CD4-positive, alpha-beta T cell treated with Interleukin-4 for 1 hour (primary cell): Measurements from ENCODE around the gene FZD1.

Experiments
- DNase-seq, 2 donors: peaks; one replicate each; pipeline ENCODE4 v3.0.0-alpha.2; 2020 to 2022

FZD1 gene

GRCh38 chr7:91265693-91266066 lies 1.4 kb downstream of the FZD1 start:
- no peak for DNase-seq

- DNase-seq: no peak
Measured at GRCh38 chr7:91266067-91266688, 1.9 kb downstream of the FZD1 start.

- DNase-seq: no peak
Measured at GRCh38 chr7:91266689-91267090, 2.5 kb downstream of the FZD1 start.

- no peak for DNase-seq
Measured at GRCh38 chr7:91267171-91267955, 3.1 kb downstream of the FZD1 start.

GRCh38 chr7:91270372-91270771 lies 6.1 kb downstream of the FZD1 start:
- no peak for DNase-seq

GRCh38 chr7:91276909-91277308 lies 12.7 kb downstream of the FZD1 start:
- no peak for DNase-seq

GRCh38 chr7:91280185-91280584 lies 16.0 kb downstream of the FZD1 start:
- no peak for DNase-seq

- no peak for DNase-seq
Measured at GRCh38 chr7:91280604-91281003, 16.4 kb downstream of the FZD1 start.

- no peak for DNase-seq
Measured at GRCh38 chr7:91285696-91286355, 21.6 kb downstream of the FZD1 start.

- no peak for DNase-seq
Measured at GRCh38 chr7:91286432-91286831, 22.2 kb downstream of the FZD1 start.

- DNase-seq: no peak
Measured at GRCh38 chr7:91287371-91288084, 23.3 kb downstream of the FZD1 start.

- no peak for DNase-seq
Measured at GRCh38 chr7:91288208-91288824, 24.1 kb downstream of the FZD1 start.

- no peak for DNase-seq
Measured at GRCh38 chr7:91289633-91290254, 25.5 kb downstream of the FZD1 start.

GRCh38 chr7:91291302-91291701 lies 27.1 kb downstream of the FZD1 start:
- DNase-seq: no peak

- DNase-seq: no peak
Measured at GRCh38 chr7:91291902-91292301, 27.7 kb downstream of the FZD1 start.

- no peak for DNase-seq
Measured at GRCh38 chr7:91292506-91292905, 28.3 kb downstream of the FZD1 start.

- DNase-seq: no peak
Measured at GRCh38 chr7:91293136-91293535, 28.9 kb downstream of the FZD1 start.

GRCh38 chr7:91293840-91294239 lies 29.6 kb downstream of the FZD1 start:
- DNase-seq: no peak

GRCh38 chr7:91294639-91295220 lies 30.5 kb downstream of the FZD1 start:
- no peak for DNase-seq

GRCh38 chr7:91295576-91295975 lies 31.3 kb downstream of the FZD1 start:
- no peak for DNase-seq

- no peak for DNase-seq
Measured at GRCh38 chr7:91297939-91298338, 33.7 kb downstream of the FZD1 start.
